ENCODE results near the gene ATE1. TPM values are rescaled to one million over a fixed set of nuclear protein-coding genes. Genes with fewer than 3 reads are reported as not detected.

ATE1 gene
- total and polyA plus RNA-seq, 12 donors: 4.5 to 57.7 (median 42.5) TPM

DNA sequence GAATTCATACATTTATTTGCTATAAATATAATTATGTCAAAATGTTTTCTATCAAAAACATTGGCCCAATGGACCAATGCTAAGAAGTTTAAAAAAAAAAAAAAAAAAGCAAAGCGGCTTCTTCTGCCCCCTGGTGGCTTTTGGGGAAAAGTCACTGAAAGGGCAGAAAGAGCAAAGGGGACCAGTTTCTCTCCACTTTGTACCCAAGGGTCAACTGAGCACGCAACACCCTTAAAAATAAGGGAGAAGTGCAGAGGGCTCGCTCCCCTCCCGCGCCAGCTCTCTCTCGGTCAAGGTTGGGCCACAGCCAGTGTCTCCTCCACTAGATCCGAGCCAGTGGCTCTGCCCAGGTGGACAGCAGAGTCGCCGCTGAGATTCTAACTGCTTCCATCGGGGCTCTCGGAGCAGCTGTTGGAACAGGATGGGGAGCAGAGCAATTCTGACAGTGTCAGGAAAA lies 193.2 kb downstream of the ATE1 start:
- intact Hi-C loops (cut with DNase I): loop anchor here in 9 of 10 donors (2.0 to 10.0 kb wide), 6 partner anchors 120 to 792 kb away; no protein-coding TSS in a partner anchor
- ATAC-seq: peak in 3 of 8 donors; percentile 11 to 25 (median 19)

DNA sequence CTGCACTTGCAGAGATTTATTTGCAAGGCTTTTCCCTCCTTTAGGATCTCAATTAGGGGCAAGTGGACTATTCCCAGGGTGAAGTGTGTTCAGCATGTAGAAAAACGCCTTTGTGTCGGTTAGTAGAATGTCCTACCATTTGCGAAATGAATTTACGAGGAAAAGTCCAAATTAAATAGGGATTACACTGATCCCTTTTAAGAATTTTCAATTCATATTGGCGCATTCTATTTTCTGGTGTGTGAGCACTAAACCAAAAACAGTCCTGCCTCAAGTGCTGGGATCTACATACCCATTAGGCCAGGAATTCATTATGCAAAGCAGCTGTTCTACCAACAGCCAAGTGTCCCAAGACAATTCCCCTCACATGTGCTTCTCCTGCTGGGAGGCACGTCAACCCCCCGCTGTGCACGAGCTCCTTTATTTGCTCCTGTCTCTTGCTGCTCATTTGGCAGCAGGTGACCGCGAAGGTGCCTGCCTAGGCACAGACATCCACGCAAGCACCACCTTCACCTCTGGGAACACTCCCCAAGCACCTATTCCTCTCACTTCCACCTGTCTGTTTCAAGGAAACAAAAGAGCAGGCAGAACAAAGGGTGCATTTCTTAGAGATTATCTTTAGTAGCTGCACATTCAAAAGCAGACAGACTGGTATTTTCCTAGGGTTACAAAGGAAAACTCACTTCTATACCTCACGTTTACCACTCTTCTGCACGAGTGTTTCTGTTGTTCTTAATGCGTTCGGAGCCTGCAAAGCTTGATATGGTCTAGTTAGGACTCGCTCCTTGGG lies 195.0 kb downstream of the ATE1 start:
- ATAC-seq (no peak), DNase-seq (no peak)
- Histone ChIP-seq H3K27ac (no peak overlapping the region), H3K27me3 (peaks cover 0 to 47% (median 26%) of the 10 kb centered on the region in 7 donors), H3K36me3 (no peaks in the 10 kb centered on the region), H3K4me3 (no peak overlapping the region), H3K4me1 (peaks cover 0 to 19% (median 8%) of the 10 kb centered on the region in 9 donors), H3K9me3 (no peaks in the 10 kb centered on the region)
- intact Hi-C loops (cut with DNase I): loop anchor here in 5 of 10 donors (5.0 to 10.0 kb wide), 4 partner anchors 118 to 788 kb away; no protein-coding TSS in a partner anchor
- WGBS, 2 donors: 81 to 85% methylated on average over 16 of the region's 16 CpGs
- TF ChIP-seq, protein P1, sequence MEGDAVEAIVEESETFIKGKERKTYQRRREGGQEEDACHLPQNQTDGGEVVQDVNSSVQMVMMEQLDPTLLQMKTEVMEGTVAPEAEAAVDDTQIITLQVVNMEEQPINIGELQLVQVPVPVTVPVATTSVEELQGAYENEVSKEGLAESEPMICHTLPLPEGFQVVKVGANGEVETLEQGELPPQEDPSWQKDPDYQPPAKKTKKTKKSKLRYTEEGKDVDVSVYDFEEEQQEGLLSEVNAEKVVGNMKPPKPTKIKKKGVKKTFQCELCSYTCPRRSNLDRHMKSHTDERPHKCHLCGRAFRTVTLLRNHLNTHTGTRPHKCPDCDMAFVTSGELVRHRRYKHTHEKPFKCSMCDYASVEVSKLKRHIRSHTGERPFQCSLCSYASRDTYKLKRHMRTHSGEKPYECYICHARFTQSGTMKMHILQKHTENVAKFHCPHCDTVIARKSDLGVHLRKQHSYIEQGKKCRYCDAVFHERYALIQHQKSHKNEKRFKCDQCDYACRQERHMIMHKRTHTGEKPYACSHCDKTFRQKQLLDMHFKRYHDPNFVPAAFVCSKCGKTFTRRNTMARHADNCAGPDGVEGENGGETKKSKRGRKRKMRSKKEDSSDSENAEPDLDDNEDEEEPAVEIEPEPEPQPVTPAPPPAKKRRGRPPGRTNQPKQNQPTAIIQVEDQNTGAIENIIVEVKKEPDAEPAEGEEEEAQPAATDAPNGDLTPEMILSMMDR (IDR thresholded peaks at IDR 0.05): no peak

More for the DNA sequence above, 193.2 kb downstream of the ATE1 start:
- TF ChIP-seq, protein P1 (IDR thresholded peaks at IDR 0.05): peak; percentile 54 to 81 (median 71)
- Histone ChIP-seq H3K4me1 (peaks cover 0 to 19% (median 8%) of the 10 kb centered on the region in 9 donors), H3K27ac (no peak overlapping the region), H3K9me3 (no peaks in the 10 kb centered on the region), H3K27me3 (peaks cover 0 to 47% (median 19%) of the 10 kb centered on the region in 7 donors), H3K4me3 (peak overlapping the region in 2 of 10 donors; percentile 17 to 26), H3K36me3 (no peaks in the 10 kb centered on the region)
- 21 to 26% methylated on average over 11 of the region's 11 CpGs for WGBS, 2 donors
- DNase-seq: no peak

DNA sequence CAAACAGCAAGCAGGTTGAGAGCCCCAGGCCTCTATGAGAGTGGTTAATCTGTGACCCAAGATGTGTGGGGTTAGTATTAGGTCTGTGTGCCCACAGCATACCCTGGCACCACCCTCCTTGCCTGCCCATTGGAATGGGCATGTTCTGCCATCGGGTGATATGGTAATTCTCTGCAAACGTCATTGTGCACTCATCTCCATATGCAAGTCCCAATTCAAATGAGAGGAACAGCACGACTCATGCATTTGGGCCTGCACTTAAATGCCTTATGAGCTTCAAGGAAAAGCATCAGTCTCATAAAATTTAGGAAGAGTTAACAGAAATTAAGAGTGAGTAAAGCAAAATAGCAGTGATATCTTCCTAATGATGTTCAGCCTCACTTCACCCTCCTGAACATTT lies 195.7 kb downstream of the ATE1 start:
- 82 to 85% methylated on average over 3 of the region's 3 CpGs for WGBS, 2 donors
- H3K4me3 ChIP-seq: no peak overlapping the region
- H3K27me3 ChIP-seq: peaks cover 0 to 40% (median 26%) of the 10 kb centered on the region in 7 donors
- TF ChIP-seq, protein P1 (IDR thresholded peaks at IDR 0.05): no peak
- no peaks in the 10 kb centered on the region for H3K36me3 ChIP-seq
- DNase-seq (no peak), ATAC-seq (no peak)
- H3K9me3 ChIP-seq: no peaks in the 10 kb centered on the region
- H3K27ac ChIP-seq: no peak overlapping the region
- peaks cover 0 to 17% (median 7%) of the 10 kb centered on the region in 9 donors for H3K4me1 ChIP-seq
- intact Hi-C loops (cut with DNase I): loop anchor here in 5 of 10 donors (5.0 to 10.0 kb wide), 4 partner anchors 117 to 787 kb away; no protein-coding TSS in a partner anchor

GRCh38 chr10:121724282-121724681 lies 203.5 kb downstream of the ATE1 start:
- Histone ChIP-seq H3K36me3 (no peaks in the 10 kb centered on the region), H3K4me3 (no peak overlapping the region), H3K27ac (no peak overlapping the region), H3K4me1 (no peaks in the 10 kb centered on the region), H3K27me3 (peaks cover 0 to 18% (median 6%) of the 10 kb centered on the region in 7 donors), H3K9me3 (no peaks in the 10 kb centered on the region)
- ATAC-seq (no peak), DNase-seq (no peak)
- intact Hi-C loops (cut with DNase I): no loop called here
- TF ChIP-seq, protein P1 (IDR thresholded peaks at IDR 0.05): no peak

Measured in heart right ventricle (tissue), 16 donors.